ENCODE results near the gene SMIM32. TPM values are rescaled to one million over a fixed set of nuclear protein-coding genes. Genes with fewer than 3 reads are reported as not detected.

The SMIM32 gene
- total and polyA plus RNA-seq, 2 of the 13 experiments (the other 11 are each of a cell fraction or from before 2014, with no cell fraction given) = 0.15 to 0.20 TPM

DNA sequence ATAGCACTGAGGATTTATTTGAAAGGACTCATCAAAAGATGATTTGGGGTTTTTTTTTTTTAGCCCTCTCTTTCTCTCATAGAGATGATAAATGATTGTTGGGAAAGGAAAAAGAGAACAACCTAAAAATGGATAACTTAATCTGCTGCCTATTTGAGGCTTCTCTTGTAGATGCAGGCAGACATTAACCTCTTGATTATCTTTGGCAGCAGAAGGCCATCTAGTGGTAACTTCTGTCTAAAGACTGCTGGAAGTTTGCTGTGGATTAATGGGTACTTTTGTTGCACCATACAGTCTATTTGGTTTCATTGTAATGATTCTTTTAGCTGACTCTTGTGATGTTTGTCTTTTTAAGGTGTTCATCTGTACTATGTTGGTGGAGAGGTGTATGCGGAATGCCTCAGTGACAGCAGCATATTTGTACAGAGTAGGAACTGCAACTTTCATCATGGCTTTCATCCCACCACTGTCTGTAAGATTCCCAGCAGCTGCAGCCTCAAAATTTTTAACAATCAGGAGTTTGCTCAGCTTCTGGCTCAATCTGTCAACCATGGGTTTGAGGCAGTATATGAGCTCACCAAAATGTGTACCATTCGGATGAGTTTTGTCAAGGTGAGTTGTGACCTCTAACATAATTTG, 18.8 kb downstream of the SMIM32 start:
- CTCF ChIA-PET (ENCODE audit: low intra/inter-chr PET ratio, low total read pairs) = interaction anchor here (0.8 to 1.8 kb wide), 5 partner anchors 92 to 287 kb away, joined by 3 to 5 read pairs (median 5); no protein-coding TSS in a partner anchor
- H3K9me3 ChIP-seq (ENCODE audit: low read length) = no peaks in the 10 kb centered on the region
- no peak overlapping the region for H3K4me2 ChIP-seq (ENCODE audit: low read depth, low read length)
- no peak overlapping the region for H2AFZ ChIP-seq (ENCODE audit: low read length)
- peaks cover 9 to 59% of the 10 kb centered on the region in 2 experiments for H3K36me3 ChIP-seq (replicated peaks in 1 of 2; ENCODE audit: control insufficient read depth in 1 of 2, insufficient read depth in 2 of 2, low read length in 2 of 2)
- peaks cover 2% of the 10 kb centered on the region for H3K79me2 ChIP-seq (ENCODE audit: insufficient read depth, low read length)
- no peak overlapping the region for H3K9ac ChIP-seq (ENCODE audit: insufficient read depth, low read depth, low read length)
- no peaks in the 10 kb centered on the region for H3K4me1 ChIP-seq (ENCODE audit: insufficient read depth, low read length)
- H3K27ac ChIP-seq (ENCODE audit: extremely low read length, insufficient read depth, low read length) = no peak overlapping the region
- no peaks in the 10 kb centered on the region for H3K27me3 ChIP-seq (ENCODE audit: control insufficient read depth in 1 of 2, insufficient read depth in 2 of 2, low read length in 2 of 2)
- peak; percentile 90 for ATAC-seq
- intact Hi-C loops (cut with micrococcal nuclease; ENCODE audit: unreplicated experiment) = loop anchor here (1.0 to 5.0 kb wide), 4 partner anchors 42 to 287 kb away; partner anchors contain the start of gene SMAD5
- H4K20me1 ChIP-seq (ENCODE audit: insufficient read depth, low read length) = 0 out of 2 replicates have a peak, but pooled peaks cover 4% of the 10 kb centered on the region
- WGBS (ENCODE audit: low lambda C conversion rate) = 94% methylated on average over 2 of the region's 2 CpGs
- DNase-seq (ENCODE audit: low spot score) = peak; percentile 67
- BruUV-seq (replicated peaks) = no TSS peak
- H3K4me3 ChIP-seq (replicated peaks in 1 of 3; ENCODE audit: insufficient read depth in 1 of 3, low read depth in 2 of 3, low read length in 3 of 3) = no peak overlapping the region
- in situ Hi-C loops (cut with HindIII; ENCODE audit: extremely low pct_ligation_motif_present, low pct_unique_long_range_greater_than_20kb) = no loop called here
- peak; percentile 50 for FAIRE-seq
- POLR2A ChIA-PET = no interaction called here
- TF ChIP-seq HES4 (CRISPR knock-in tag; IDR thresholded peaks at IDR 0.05; ENCODE audit: borderline replicate concordance) = no peak
- no peak for TF ChIP-seq ZNF235 (CRISPR knock-in tag; IDR thresholded peaks at IDR 0.05; ENCODE audit: borderline replicate concordance)
- TF ChIP-seq SNAI1 (CRISPR knock-in tag; IDR thresholded peaks at IDR 0.05; ENCODE audit: borderline replicate concordance) = no peak
- TF ChIP-seq, protein P1, sequence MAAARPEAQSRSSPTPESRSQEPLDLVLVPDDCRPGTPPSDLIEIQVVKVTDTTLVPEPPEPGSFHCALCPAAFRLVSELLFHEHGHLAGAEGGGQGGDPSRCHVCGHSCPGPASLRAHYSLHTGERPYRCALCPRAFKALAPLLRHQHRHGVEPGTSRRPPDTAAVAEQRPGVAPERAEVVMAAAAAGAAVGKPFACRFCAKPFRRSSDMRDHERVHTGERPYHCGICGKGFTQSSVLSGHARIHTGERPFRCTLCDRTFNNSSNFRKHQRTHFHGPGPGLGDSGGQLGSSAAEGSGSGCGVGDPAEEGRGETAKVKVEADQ (CRISPR knock-in tag; IDR thresholded peaks at IDR 0.05; ENCODE audit: borderline replicate concordance) = no peak
- no peak for TF ChIP-seq PCBP2 (optimal IDR thresholded peaks at IDR 0.05; ENCODE audit: low read depth, low read length, poor library complexity, severe bottlenecking)
- no peak for TF ChIP-seq KAT2B (IDR thresholded peaks at IDR 0.05; ENCODE audit: borderline replicate concordance, low read depth, low read length)
- TF ChIP-seq RFX1 (IDR thresholded peaks at IDR 0.05) = no peak
- 0 out of 2 replicates have a peak, but pooled peaks have one; percentile 29 for TF ChIP-seq ARID5B (CRISPR knock-in tag; IDR thresholded peaks at IDR 0.05)
- TF ChIP-seq ZHX2 (IDR thresholded peaks at IDR 0.05; ENCODE audit: low read depth) = no peak
- no peak for TF ChIP-seq ZHX2 (CRISPR knock-in tag; IDR thresholded peaks at IDR 0.05; ENCODE audit: borderline replicate concordance)
- TF ChIP-seq, protein P2, sequence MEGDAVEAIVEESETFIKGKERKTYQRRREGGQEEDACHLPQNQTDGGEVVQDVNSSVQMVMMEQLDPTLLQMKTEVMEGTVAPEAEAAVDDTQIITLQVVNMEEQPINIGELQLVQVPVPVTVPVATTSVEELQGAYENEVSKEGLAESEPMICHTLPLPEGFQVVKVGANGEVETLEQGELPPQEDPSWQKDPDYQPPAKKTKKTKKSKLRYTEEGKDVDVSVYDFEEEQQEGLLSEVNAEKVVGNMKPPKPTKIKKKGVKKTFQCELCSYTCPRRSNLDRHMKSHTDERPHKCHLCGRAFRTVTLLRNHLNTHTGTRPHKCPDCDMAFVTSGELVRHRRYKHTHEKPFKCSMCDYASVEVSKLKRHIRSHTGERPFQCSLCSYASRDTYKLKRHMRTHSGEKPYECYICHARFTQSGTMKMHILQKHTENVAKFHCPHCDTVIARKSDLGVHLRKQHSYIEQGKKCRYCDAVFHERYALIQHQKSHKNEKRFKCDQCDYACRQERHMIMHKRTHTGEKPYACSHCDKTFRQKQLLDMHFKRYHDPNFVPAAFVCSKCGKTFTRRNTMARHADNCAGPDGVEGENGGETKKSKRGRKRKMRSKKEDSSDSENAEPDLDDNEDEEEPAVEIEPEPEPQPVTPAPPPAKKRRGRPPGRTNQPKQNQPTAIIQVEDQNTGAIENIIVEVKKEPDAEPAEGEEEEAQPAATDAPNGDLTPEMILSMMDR (CRISPR knock-in tag; IDR thresholded peaks at IDR 0.05) = peak; percentile 72
